ENCODE data around the gene SETD1B. TPM values are rescaled to one million over a fixed set of nuclear protein-coding genes. Genes with fewer than 3 reads are reported as not detected.
"Not testable (repeated sequence)": the region's sequence is repeated elsewhere in the genome, so short reads cannot be mapped to it uniquely, and the experiment has no call there.

Gene SETD1B
- polyA plus RNA-seq, 4 donors, result 3.6 to 13.0 (median 6.6) TPM

DNA sequence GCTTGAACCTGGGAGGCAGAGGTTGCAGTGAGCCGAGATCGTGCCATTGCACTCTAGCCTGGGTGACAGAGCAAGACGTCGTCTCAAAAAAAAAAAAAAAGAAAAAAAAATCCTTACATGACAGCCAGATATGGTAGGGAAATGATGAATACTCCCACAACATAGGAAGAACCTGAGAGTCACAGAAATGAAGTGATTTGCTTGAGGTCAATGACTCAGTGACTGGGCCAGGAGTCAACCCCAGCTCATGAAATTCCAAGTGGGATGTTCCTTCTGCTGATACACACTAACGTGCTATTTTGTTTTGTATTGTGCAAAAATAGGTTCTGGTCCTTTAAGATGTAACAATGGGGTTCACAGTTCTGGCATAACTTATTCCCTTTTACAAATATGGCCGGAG lies 19.3 kb upstream of the SETD1B start:
- H3K27ac ChIP-seq (ENCODE audit: low read depth in 1 of 3, low read length in 2 of 3), result peak overlapping the region in 2 of 3 donors; percentile 26 to 59
- FAIRE-seq (no peak), DNase-seq (no peak)
- WGBS, 3 donors, result 14 to 46% (median 25%) methylated on average over 6 of the region's 6 CpGs
- H3K36me3 ChIP-seq (ENCODE audit: control insufficient read depth in 3 of 3, insufficient read depth in 2 of 3, low read depth in 1 of 3, low read length in 3 of 3), result peaks cover 3 to 74% (median 7%) of the 10 kb centered on the region in 3 donors
- H3K27me3 ChIP-seq (ENCODE audit: control insufficient read depth in 3 of 3, insufficient read depth in 3 of 3, low read length in 3 of 3), result no peaks in the 10 kb centered on the region
- peaks cover 0 to 42% (median 4%) of the 10 kb centered on the region in 3 donors for H3K4me1 ChIP-seq (ENCODE audit: control insufficient read depth in 3 of 3, insufficient read depth in 2 of 3, low read depth in 1 of 3, low read length in 2 of 3)
- H3K9me3 ChIP-seq (ENCODE audit: control insufficient read depth in 2 of 2, insufficient read depth in 1 of 2, low read depth in 1 of 2, low read length in 1 of 2), result no peaks in the 10 kb centered on the region
- H3K4me3 ChIP-seq (ENCODE audit: low read depth in 1 of 3, low read length in 3 of 3), result no peak overlapping the region

DNA sequence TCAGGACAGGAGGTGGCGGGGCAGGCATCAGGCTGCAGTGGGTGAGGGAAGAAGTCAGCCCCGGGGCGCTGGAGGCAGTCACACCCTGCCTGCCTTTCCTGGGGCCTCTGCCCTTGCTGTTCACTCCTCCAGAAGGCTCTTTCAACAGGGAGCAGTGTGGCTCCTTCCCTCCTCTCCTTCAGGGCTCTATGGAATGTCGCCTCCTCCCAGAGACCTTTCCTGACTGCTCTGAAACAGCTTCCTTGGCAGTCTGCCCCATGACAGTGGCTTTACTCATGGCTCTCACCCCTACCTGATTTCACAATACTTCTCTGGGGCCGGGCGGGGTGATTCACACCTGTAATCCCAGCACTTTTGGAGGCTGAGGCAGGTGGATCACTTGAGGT lies 17.4 kb upstream of the SETD1B start:
- Histone ChIP-seq H3K36me3 (ENCODE audit: control insufficient read depth in 3 of 3, insufficient read depth in 2 of 3, low read depth in 1 of 3, low read length in 3 of 3) (peaks cover 0 to 68% (median 0%) of the 10 kb centered on the region in 3 donors), H3K27me3 (ENCODE audit: control insufficient read depth in 3 of 3, insufficient read depth in 3 of 3, low read length in 3 of 3) (no peaks in the 10 kb centered on the region), H3K4me3 (ENCODE audit: low read depth in 1 of 3, low read length in 3 of 3) (no peak overlapping the region), H3K4me1 (ENCODE audit: control insufficient read depth in 3 of 3, insufficient read depth in 2 of 3, low read depth in 1 of 3, low read length in 2 of 3) (peaks cover 0 to 60% (median 5%) of the 10 kb centered on the region in 3 donors), H3K27ac (ENCODE audit: low read depth in 1 of 3, low read length in 2 of 3) (peak overlapping the region; percentile 53 to 76 (median 75)), H3K9me3 (ENCODE audit: control insufficient read depth in 2 of 2, insufficient read depth in 1 of 2, low read depth in 1 of 2, low read length in 1 of 2) (no peaks in the 10 kb centered on the region)
- DNase-seq (peak; percentile 76 to 96), FAIRE-seq (no peak)
- WGBS, 3 donors, result 16 to 53% (median 29%) methylated on average over 6 of the region's 6 CpGs

DNA sequence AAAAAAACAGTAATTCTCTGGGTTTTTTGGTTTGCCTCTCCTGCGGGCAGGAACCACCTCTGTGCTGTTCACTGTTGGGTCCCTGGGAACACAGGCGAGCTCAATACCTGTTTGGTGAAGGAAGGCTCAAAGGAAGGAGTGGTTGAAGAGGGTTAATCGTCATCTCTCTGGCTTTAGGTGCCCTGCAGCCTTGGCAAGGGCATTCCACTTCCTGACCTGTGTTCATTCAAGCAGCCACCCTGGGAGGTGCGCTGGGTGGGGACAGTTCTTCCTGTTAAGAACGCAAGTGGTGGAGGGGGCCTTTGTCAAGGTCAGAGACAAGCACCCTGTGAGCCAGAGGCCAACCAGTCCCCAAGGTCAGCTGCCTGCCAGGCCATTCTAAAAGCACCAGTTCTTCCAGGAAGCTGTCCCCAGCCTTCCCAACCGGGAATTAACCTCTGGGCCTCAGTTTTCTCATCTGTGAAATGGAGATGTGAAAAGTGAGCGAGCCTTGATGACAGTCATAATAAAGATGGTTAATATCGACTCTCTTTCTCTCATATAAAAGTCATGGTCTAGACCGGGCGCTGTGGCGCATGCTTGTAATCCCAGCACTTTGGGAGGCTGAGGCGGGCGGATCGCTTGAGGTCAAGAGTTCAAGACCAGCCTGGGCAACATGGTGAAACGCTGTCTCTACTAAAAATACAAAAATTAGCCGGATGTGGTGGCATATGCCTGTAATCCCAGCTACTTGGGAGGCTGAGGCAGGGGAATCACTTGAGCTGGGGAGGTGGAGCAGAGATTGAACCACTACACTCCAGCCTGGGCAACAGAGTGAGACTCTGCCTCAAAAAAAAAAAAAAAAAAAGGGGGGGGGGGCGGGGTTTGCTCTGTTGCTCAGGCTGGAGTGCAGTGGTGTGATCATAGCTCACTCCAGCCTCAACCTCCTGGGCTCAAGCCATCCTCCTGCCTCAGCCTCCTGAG lies 16.5 kb upstream of the SETD1B start:
- FAIRE-seq (no peak), DNase-seq (no peak)
- H3K27ac ChIP-seq (ENCODE audit: low read depth in 1 of 3, low read length in 2 of 3), result peak overlapping the region; percentile 63 to 76 (median 75)
- H3K27me3 ChIP-seq (ENCODE audit: control insufficient read depth in 3 of 3, insufficient read depth in 3 of 3, low read length in 3 of 3), result no peaks in the 10 kb centered on the region
- peaks cover 0 to 60% (median 0%) of the 10 kb centered on the region in 3 donors for H3K36me3 ChIP-seq (ENCODE audit: control insufficient read depth in 3 of 3, insufficient read depth in 2 of 3, low read depth in 1 of 3, low read length in 3 of 3)
- 58 to 70% (median 70%) methylated on average over 16 to 17 of the region's 17 CpGs for WGBS, 3 donors
- no peaks in the 10 kb centered on the region for H3K9me3 ChIP-seq (ENCODE audit: control insufficient read depth in 2 of 2, insufficient read depth in 1 of 2, low read depth in 1 of 2, low read length in 1 of 2)
- H3K4me1 ChIP-seq (ENCODE audit: control insufficient read depth in 3 of 3, insufficient read depth in 2 of 3, low read depth in 1 of 3, low read length in 2 of 3), result peaks cover 0 to 61% (median 5%) of the 10 kb centered on the region in 3 donors
- H3K4me3 ChIP-seq (ENCODE audit: low read depth in 1 of 3, low read length in 3 of 3), result no peak overlapping the region

DNA sequence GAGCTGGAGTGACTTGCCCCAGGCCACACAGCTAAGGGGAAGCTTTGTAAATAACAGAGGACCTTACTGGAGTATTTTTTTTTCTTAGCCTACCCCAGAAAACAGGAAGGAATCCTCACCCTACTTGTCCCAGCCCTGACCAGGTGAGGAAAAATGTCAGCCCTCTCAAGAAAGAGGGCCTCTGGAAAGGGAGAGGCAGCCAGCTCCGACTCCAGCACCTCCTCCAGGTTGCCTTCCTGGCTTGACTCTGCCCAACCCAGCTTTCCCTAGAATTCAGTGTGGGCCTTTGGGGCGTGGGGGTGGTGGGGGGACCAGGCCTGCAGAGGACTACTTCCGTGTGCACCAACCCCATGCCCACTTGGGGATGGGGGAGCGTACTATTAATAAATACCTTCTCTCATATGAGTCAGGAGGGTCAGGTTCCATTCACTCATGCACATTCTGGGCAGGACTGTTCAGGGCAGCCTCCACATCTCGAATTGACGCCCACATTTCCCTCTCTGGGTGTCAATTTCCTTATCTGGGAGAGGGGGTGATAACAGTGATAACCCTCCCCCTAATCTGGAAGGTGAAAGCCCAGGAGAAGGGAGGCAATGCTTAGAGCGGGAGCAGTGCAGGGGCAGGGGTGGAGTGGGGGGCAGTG lies 15.5 kb upstream of the SETD1B start:
- Histone ChIP-seq H3K9me3 (ENCODE audit: control insufficient read depth in 2 of 2, insufficient read depth in 1 of 2, low read depth in 1 of 2, low read length in 1 of 2) (no peaks in the 10 kb centered on the region), H3K4me3 (ENCODE audit: low read depth in 1 of 3, low read length in 3 of 3) (no peak overlapping the region), H3K36me3 (ENCODE audit: control insufficient read depth in 3 of 3, insufficient read depth in 2 of 3, low read depth in 1 of 3, low read length in 3 of 3) (peaks cover 0 to 60% (median 0%) of the 10 kb centered on the region in 3 donors), H3K4me1 (ENCODE audit: control insufficient read depth in 3 of 3, insufficient read depth in 2 of 3, low read depth in 1 of 3, low read length in 2 of 3) (peaks cover 0 to 64% (median 5%) of the 10 kb centered on the region in 3 donors), H3K27ac (ENCODE audit: low read depth in 1 of 3, low read length in 2 of 3) (peak overlapping the region; percentile 3 to 94 (median 80)), H3K27me3 (ENCODE audit: control insufficient read depth in 3 of 3, insufficient read depth in 3 of 3, low read length in 3 of 3) (no peaks in the 10 kb centered on the region)
- FAIRE-seq (no peak), DNase-seq (peak; percentile 43 to 47)
- 40 to 60% (median 50%) methylated on average over 7 of the region's 7 CpGs for WGBS, 3 donors

DNA sequence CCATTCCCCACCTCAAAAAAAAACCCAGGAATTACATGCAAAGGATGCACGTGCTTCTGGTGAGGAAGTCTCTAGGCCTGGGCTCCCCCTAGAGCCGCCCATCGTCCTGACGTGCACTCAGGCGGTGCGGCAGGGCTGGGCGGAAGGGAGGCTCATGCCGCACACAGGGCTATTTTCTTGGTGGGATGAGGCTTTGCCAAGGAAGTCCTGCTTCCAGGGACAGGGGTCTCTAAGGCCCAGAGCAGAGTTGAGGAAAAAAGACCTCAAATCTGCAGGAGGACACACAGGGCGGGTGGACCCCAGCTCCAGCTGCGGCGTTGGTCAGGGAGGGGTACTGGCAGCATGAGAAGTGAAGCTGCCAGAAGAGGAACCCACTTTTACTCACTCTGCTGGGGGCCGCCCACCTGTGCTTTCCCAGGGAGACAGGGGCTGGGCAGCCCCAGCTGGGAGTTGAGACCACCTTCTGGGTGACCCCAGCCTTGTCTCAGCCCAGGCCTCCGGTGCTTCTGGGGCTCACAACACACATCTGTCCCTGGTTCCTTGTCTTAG lies 14.5 kb upstream of the SETD1B start:
- H3K4me3 ChIP-seq (ENCODE audit: low read depth in 1 of 3, low read length in 3 of 3), result peak overlapping the region in 1 of 3 donors; percentile 30
- peak overlapping the region; percentile 48 to 94 (median 80) for H3K27ac ChIP-seq (ENCODE audit: low read depth in 1 of 3, low read length in 2 of 3)
- DNase-seq (no peak), FAIRE-seq (no peak)
- H3K36me3 ChIP-seq (ENCODE audit: control insufficient read depth in 3 of 3, insufficient read depth in 2 of 3, low read depth in 1 of 3, low read length in 3 of 3), result peaks cover 0 to 57% (median 0%) of the 10 kb centered on the region in 3 donors
- H3K27me3 ChIP-seq (ENCODE audit: control insufficient read depth in 3 of 3, insufficient read depth in 3 of 3, low read length in 3 of 3), result no peaks in the 10 kb centered on the region
- WGBS, 3 donors, result 60 to 80% (median 64%) methylated on average over 12 to 13 of the region's 13 CpGs
- H3K4me1 ChIP-seq (ENCODE audit: control insufficient read depth in 3 of 3, insufficient read depth in 2 of 3, low read depth in 1 of 3, low read length in 2 of 3), result peaks cover 0 to 70% (median 5%) of the 10 kb centered on the region in 3 donors
- no peaks in the 10 kb centered on the region for H3K9me3 ChIP-seq (ENCODE audit: control insufficient read depth in 2 of 2, insufficient read depth in 1 of 2, low read depth in 1 of 2, low read length in 1 of 2)

DNA sequence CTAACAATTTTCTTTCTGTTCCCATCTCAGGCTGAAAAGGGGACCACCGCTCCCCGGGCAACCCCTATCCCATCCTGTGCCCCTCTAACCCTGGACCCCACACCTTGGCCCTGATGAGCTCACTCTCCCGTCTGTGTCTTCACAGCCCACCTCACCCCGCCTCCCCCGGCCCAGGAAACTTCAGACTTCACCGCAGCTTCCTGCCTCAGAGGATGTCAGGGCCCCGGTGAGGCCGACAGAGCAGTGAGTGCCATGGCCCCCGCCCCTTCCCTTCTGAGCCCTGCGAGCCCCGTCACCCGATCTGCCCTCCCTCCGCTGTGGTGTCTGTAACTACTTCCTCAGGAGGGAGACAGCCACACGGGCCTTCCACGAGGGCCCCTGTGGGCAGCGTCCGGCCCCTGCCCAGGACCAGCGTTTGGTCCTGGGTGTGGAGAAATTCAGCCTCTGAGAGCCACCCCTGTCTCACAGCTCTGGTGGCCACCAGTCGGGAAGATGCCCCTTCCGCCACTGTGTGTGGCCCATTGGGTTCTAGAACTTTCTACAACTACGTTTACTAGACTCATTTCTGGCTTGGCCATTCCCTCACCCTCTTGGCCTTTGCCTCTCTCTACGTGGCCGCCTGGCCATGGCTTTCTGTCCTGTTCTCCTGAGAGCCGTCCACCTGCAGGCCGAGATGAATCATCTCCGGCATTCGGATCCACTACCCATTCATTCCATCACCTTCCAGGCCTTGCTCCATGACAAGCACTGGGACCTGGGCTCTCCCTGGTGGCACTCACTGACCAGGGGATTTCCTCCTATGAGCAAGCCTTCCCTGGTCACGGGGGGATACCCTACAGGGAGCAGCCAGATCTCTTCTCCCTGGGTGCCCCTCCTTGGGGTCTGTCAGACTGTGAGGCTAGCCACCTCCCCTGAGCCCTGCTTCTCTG lies 13.7 kb upstream of the SETD1B start:
- Histone ChIP-seq H3K9me3 (ENCODE audit: control insufficient read depth in 2 of 2, insufficient read depth in 1 of 2, low read depth in 1 of 2, low read length in 1 of 2) (no peaks in the 10 kb centered on the region), H3K36me3 (ENCODE audit: control insufficient read depth in 3 of 3, insufficient read depth in 2 of 3, low read depth in 1 of 3, low read length in 3 of 3) (peaks cover 0 to 53% (median 0%) of the 10 kb centered on the region in 3 donors), H3K4me3 (ENCODE audit: low read depth in 1 of 3, low read length in 3 of 3) (peak overlapping the region in 1 of 3 donors; percentile 30), H3K4me1 (ENCODE audit: control insufficient read depth in 3 of 3, insufficient read depth in 2 of 3, low read depth in 1 of 3, low read length in 2 of 3) (peaks cover 0 to 70% (median 5%) of the 10 kb centered on the region in 3 donors), H3K27ac (ENCODE audit: low read depth in 1 of 3, low read length in 2 of 3) (peak overlapping the region; percentile 76 to 100 (median 94)), H3K27me3 (ENCODE audit: control insufficient read depth in 3 of 3, insufficient read depth in 3 of 3, low read length in 3 of 3) (no peaks in the 10 kb centered on the region)
- FAIRE-seq (no peak), DNase-seq (peak in 1 of 2 donors; percentile 71)
- 54 to 85% (median 69%) methylated on average over 27 to 28 of the region's 28 CpGs for WGBS, 3 donors

DNA sequence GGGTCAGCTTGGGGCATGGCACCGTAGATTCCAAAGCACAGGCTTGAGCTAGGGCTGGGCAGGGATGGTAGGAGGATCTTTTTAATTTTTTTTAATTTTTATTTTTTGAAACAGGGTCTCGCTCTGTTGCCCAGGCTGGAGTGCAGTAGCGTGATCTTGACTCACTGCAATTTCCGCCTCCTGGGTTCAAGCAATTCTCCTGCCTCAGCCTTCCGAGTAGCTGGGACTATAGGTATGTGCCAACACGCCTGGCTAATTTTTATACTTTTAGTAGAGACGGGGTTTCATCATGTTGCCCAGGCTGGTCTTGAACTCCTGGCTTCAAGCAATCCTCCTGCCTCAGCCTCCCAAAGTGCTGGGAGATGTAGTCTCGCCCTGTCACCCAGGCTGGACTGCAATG lies 13.0 kb upstream of the SETD1B start:
- peak overlapping the region; percentile 69 to 100 (median 94) for H3K27ac ChIP-seq (ENCODE audit: low read depth in 1 of 3, low read length in 2 of 3)
- H3K4me3 ChIP-seq (ENCODE audit: low read depth in 1 of 3, low read length in 3 of 3), result peak overlapping the region in 1 of 3 donors; percentile 30
- FAIRE-seq; DNase-seq; H3K9me3 ChIP-seq (ENCODE audit: control insufficient read depth in 2 of 2, insufficient read depth in 1 of 2, low read depth in 1 of 2, low read length in 1 of 2); H3K27me3 ChIP-seq (ENCODE audit: control insufficient read depth in 3 of 3, insufficient read depth in 3 of 3, low read length in 3 of 3): not testable (repeated sequence)
- H3K4me1 ChIP-seq (ENCODE audit: control insufficient read depth in 3 of 3, insufficient read depth in 2 of 3, low read depth in 1 of 3, low read length in 2 of 3), result peaks cover 0 to 77% (median 5%) of the 10 kb centered on the region in 3 donors
- 87 to 91% (median 90%) methylated on average over 8 of the region's 8 CpGs for WGBS, 3 donors
- H3K36me3 ChIP-seq (ENCODE audit: control insufficient read depth in 3 of 3, insufficient read depth in 2 of 3, low read depth in 1 of 3, low read length in 3 of 3), result peaks cover 0 to 60% (median 2%) of the 10 kb centered on the region in 3 donors

Measured in small intestine (tissue), 7 donors.